Ovary (tissue), 9 donors: Measurements from ENCODE around the gene GBP6. TPM values are rescaled to one million over a fixed set of nuclear protein-coding genes. Genes with fewer than 3 reads are reported as not detected.

ENCODE experiments used
- DNase-seq, 5 donors: peaks; one replicate each; pipeline ENCODE4 v3.0.0-alpha.2; 2019 to 2020
- H3K27ac ChIP-seq, 2 donors: fragments of 200-600 bp; one replicate each; pipeline versions ENCODE4 v1.5.1 to v1.8.0; 2019 to 2022
- H3K27me3 ChIP-seq: fragments of 200-600 bp; one replicate; pipeline ENCODE4 v1.8.0; 2022
- H3K36me3 ChIP-seq: fragments of 200-600 bp; sonication (generic); one replicate; pipeline ENCODE4 v1.5.1; 2019
- H3K4me1 ChIP-seq: one replicate; pipeline ENCODE4 v1.8.1; 2013; ENCODE audit warnings: mild to moderate bottlenecking, moderate library complexity; ENCODE audit not compliant: insufficient read depth
- H3K4me3 ChIP-seq: fragments of 200-600 bp; sonication (generic); one replicate; pipeline ENCODE4 v1.5.1; 2017
- H3K9me3 ChIP-seq, 2 donors: fragments of 200-600 bp in 1 of 2; sonication (generic) in 1 of 2; one replicate each; pipeline versions ENCODE4 v1.5.1 to v1.8.1; 2013 to 2019; ENCODE audit warnings: mild to moderate bottlenecking in 1 of 2, moderate library complexity in 1 of 2
- EP300 ChIP-seq: sonication (generic); formaldehyde crosslinking; IDR thresholded peaks from one replicate; pipeline ENCODE4 v1.6.1; 2017; ENCODE audit warnings: antibody characterized with exemption
- POLR2A ChIP-seq: fragments of 450-650 bp; IDR thresholded peaks from one replicate; pipeline ENCODE4 v1.6.1; 2017; ENCODE audit warnings: antibody characterized with exemption, mild to moderate bottlenecking, moderate library complexity
- WGBS, 3 donors: extraction: QIAGEN DNeasy Blood & Tissue Kit in 1 of 3; methylation state at CpG; one replicate each; pipeline versions ENCODE4 v1.1.5 to v1.1.7; 2013 to 2017; 5-methylcytosine and 5-hydroxymethylcytosine counted together
- intact Hi-C, 4 donors: fragments of 100-400 bp; cut with DNase I; formaldehyde crosslinking; loops; one replicate each; pipeline versions ENCODE4 v1.11.0 to v1.15.1; 2022 to 2023
- polyA plus RNA-seq, 2 donors: library from polyadenylated mRNA; stranded (reverse); fragments of 200-250 nt in 1 of 2; fragments of 350-450 nt in 1 of 2; fragmentation: Illumina TruSeq in 1 of 2; extraction: RNeasy Lipid Tissue Mini Kit (QIAGEN cat#74804) in 1 of 2; gene quantifications; one replicate each; pipeline ENCODE4 v1.2.3, GENCODE V29; 2013 to 2014
- total RNA-seq, 7 donors: library from RNA; depleted of rRNA in 2 of 7; stranded (reverse); fragments of >200 nt in 2 of 7; fragmentation: NEBNext Ultra II Directional in 3 of 7; extraction: Animal tissue kit (Norgen Biotek cat#: 25700) in 3 of 7; gene quantifications; one replicate each; pipeline versions ENCODE4 v1.1.0 to v1.2.4, GENCODE V29; 2016 to 2023
- TF ChIP-seq, protein P1 (sequence below), 3 donors: fragments of 450-650 bp in 2 of 3; fragments of 200-600 bp in 1 of 3; IDR thresholded peaks; one replicate each; pipeline versions ENCODE4 v1.5.1 to v1.8.0; 2016 to 2022; ENCODE audit warnings: antibody characterized with exemption in 3 of 3, mild to moderate bottlenecking in 1 of 3
- donor health status: DM: no; HTN: no; CAD: no; lungs with moderate emphysema.
- donor health status: DM: no; HTN: no; CAD: no.
- donor health status: Bipolar disorder and iron deficiency.
- donor health status: DM: yes; HTN: yes; CAD: no.
- donor health status: DM: no; HTN: no; CAD: no.
- donor health status: DM: yes; HTN: yes; CAD: no.

The GBP6 gene
- total and polyA plus RNA-seq, 9 donors: 0.18 to 0.77 (median 0.34) TPM; not detected in 1

DNA sequence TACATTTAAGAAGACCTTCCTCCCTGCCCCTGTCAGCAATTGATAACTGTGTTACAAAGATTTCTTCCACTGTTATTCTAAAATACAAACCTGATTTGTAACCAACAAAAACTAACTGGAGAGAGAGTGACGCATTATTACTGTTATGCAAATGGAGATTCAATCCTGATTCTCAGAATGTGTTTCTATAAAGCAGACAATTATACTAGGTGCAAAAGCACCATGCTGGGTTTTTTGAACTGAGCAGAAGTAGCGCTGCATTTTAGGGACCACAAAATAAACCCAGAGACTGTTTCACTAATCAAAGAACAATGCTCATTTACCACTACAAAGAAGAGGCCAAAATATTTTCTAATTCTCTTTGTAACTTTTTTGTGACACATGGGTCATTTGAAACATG lies 13.6 kb upstream of the GBP6 start:
- 65 to 70% (median 68%) methylated on average over 2 of the region's 2 CpGs for WGBS, 3 donors
- Histone ChIP-seq H3K4me3 (no peak overlapping the region), H3K27ac (no peak overlapping the region), H3K27me3 (no peaks in the 10 kb centered on the region), H3K4me1 (no peaks in the 10 kb centered on the region), H3K36me3 (no peaks in the 10 kb centered on the region), H3K9me3 (no peaks in the 10 kb centered on the region)
- no peak for DNase-seq
- intact Hi-C loops: no loop called here
- TF ChIP-seq POLR2A: no peak
- no peak for TF ChIP-seq EP300
- TF ChIP-seq, protein P1, sequence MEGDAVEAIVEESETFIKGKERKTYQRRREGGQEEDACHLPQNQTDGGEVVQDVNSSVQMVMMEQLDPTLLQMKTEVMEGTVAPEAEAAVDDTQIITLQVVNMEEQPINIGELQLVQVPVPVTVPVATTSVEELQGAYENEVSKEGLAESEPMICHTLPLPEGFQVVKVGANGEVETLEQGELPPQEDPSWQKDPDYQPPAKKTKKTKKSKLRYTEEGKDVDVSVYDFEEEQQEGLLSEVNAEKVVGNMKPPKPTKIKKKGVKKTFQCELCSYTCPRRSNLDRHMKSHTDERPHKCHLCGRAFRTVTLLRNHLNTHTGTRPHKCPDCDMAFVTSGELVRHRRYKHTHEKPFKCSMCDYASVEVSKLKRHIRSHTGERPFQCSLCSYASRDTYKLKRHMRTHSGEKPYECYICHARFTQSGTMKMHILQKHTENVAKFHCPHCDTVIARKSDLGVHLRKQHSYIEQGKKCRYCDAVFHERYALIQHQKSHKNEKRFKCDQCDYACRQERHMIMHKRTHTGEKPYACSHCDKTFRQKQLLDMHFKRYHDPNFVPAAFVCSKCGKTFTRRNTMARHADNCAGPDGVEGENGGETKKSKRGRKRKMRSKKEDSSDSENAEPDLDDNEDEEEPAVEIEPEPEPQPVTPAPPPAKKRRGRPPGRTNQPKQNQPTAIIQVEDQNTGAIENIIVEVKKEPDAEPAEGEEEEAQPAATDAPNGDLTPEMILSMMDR (IDR thresholded peaks at IDR 0.05): no peak

DNA sequence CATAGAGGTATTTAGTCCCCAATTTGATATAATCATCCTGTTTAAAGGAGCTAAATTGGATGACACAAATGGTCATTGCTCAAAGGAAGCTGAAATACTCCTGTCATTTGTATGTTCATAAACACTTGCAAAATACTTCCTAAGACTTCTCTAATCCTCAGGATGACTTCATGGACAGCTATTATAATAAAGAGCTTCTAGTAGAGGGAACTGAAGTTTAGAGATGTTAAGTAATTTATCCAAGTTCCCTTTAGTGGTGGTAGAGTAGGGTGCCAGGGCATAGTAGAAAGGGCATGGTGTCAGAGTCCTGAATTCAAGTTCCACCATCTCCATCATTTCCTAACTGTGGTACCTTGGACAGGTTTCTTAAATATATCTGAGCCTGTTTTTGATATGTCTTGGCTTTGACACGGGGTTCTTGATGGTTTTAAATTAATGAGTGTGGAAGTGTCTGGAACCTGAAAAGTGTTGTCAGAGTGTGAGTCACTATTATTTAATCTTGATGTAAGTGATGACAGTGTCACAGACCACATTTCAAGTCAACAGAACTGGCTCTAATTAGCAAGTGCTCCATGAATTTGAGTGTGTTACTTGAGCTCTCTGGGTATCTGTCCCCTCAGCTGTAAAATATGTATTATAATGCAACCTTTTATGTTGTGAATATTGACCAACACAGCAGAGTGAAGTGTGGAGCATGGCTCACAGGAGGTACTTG lies 12.1 kb upstream of the GBP6 start:
- TF ChIP-seq, protein P1 (IDR thresholded peaks at IDR 0.05): no peak
- no peak for TF ChIP-seq POLR2A
- no peak for TF ChIP-seq EP300
- Histone ChIP-seq H3K27me3 (no peaks in the 10 kb centered on the region), H3K4me3 (no peak overlapping the region), H3K4me1 (no peaks in the 10 kb centered on the region), H3K36me3 (no peaks in the 10 kb centered on the region), H3K9me3 (no peaks in the 10 kb centered on the region), H3K27ac (no peak overlapping the region)
- WGBS, 3 donors: 38 to 90% (median 77%) methylated on average over 1 of the region's 1 CpG
- intact Hi-C loops: no loop called here
- DNase-seq: no peak

DNA sequence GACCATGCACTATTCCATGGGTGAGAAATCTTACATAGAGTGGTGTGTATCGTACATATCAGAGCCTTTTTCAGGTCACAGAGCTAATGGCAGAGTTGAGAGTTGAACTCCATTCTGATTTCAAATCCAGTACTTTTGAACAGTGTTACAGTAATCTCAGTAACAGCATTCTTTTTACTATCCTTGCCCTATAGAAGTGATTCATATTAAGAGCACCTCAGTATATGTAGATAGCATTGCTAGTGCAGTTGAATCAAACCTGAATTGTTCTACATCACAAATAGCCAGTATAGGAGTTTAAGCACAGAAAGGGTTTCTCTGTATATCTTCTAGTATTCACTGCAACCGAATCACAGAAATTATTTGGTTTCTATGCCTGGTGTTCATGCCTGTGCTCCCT lies 11.4 kb upstream of the GBP6 start:
- intact Hi-C loops: no loop called here
- no peaks in the 10 kb centered on the region for H3K9me3 ChIP-seq
- H3K27ac ChIP-seq: no peak overlapping the region
- H3K27me3 ChIP-seq: no peaks in the 10 kb centered on the region
- no peak overlapping the region for H3K4me3 ChIP-seq
- no peaks in the 10 kb centered on the region for H3K36me3 ChIP-seq
- no peak for TF ChIP-seq EP300
- TF ChIP-seq, protein P1 (IDR thresholded peaks at IDR 0.05): no peak
- no peak for TF ChIP-seq POLR2A
- DNase-seq: no peak
- WGBS, 3 donors: 84 to 93% (median 89%) methylated on average over 2 of the region's 2 CpGs
- H3K4me1 ChIP-seq: no peaks in the 10 kb centered on the region

DNA sequence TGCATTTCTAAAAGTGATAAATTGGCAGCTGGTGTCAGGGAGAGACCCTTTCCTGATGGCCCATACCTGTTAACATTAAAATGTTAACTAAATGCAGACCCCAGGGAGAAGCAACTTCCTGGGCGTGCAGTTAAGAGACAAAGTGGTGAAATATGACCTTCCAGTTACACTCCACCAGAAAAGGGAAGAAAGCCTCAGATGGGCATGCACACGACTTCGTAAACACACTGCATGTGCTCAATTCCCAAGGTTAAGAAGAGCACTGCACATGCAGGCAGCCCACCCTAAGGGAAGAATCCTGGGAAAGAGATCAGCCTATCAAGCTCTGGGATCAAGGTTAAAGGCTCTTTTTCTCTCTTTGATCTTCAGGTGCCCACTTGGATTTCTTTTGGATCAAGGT lies 9.7 kb upstream of the GBP6 start:
- H3K9me3 ChIP-seq: no peaks in the 10 kb centered on the region
- intact Hi-C loops: no loop called here
- H3K27ac ChIP-seq: no peak overlapping the region
- H3K4me1 ChIP-seq: no peaks in the 10 kb centered on the region
- no peaks in the 10 kb centered on the region for H3K27me3 ChIP-seq
- TF ChIP-seq POLR2A (no peak), EP300 (no peak)
- TF ChIP-seq, protein P1 (IDR thresholded peaks at IDR 0.05): no peak
- DNase-seq: no peak
- no peak overlapping the region for H3K4me3 ChIP-seq
- WGBS, 3 donors: 77 to 86% (median 85%) methylated on average over 3 of the region's 3 CpGs
- H3K36me3 ChIP-seq: no peaks in the 10 kb centered on the region
